Hepatocyte (in vitro differentiated cells): ENCODE measurements around the gene PACRG.

Experiments
- CTCF ChIP-seq: fragments of 200-600 bp; sonication (generic); IDR thresholded peaks from 2 replicates; pipeline ENCODE4 v1.5.1; 2016; ENCODE audit warnings: antibody characterized with exemption, mild to moderate bottlenecking; ENCODE audit not compliant: poor library complexity
- EZH2 ChIP-seq: fragments of 200-600 bp; sonication (generic); IDR thresholded peaks from 2 replicates; pipeline ENCODE4 v1.6.1; 2016; ENCODE audit warnings: antibody characterized with exemption, mild to moderate bottlenecking, borderline replicate concordance
- EZH2phosphoT487 ChIP-seq: fragments of 200-600 bp; sonication (generic); IDR thresholded peaks from one replicate; pipeline ENCODE4 v1.6.1; 2018; ENCODE audit warnings: antibody characterized with exemption, mild to moderate bottlenecking, low read depth, moderate library complexity; ENCODE audit not compliant: unreplicated experiment, severe bottlenecking

GRCh38 chr6:163319609-163320366 lies 592.0 kb downstream of the PACRG start:
- TF ChIP-seq EZH2 (no peak), CTCF (no peak), EZH2phosphoT487 (no peak)
